ENCODE data around the gene ZNF778. TPM values are rescaled to one million over a fixed set of nuclear protein-coding genes. Genes with fewer than 3 reads are reported as not detected.

The ZNF778 gene
- 10 to 100 TPM; 11.4 to 13.5 TPM for total RNA-seq
- 4.1 TPM for polyA plus RNA-seq

GRCh38 chr16:89217388-89218191 is at the start of gene ZNF778:
TSS of gene ZNF778 (plus strand) at chr16:89217703. CDS start at chr16:89221128, 3,425 bp downstream.
- DNase-seq: peak; percentile 77 to 88 (median 84)
- Histone ChIP-seq H3K9me3 (ENCODE audit: low read length) (no peaks in the 10 kb centered on the region), H3K27me3 (ENCODE audit: insufficient read depth, low read length, poor library complexity, severe bottlenecking) (no peaks in the 10 kb centered on the region), H3K4me3 (ENCODE audit: low read length) (peak within 1 kb of the TSS; percentile 61), H3K36me3 (ENCODE audit: insufficient read depth, low read length) (peaks cover 13% of the 10 kb centered on the region), H3K27ac (ENCODE audit: low read depth, low read length) (peak within 1 kb of the TSS; percentile 96), H3K4me1 (ENCODE audit: insufficient read depth, low read length) (peaks cover 21% of the 10 kb centered on the region)
- Mint-ChIP-seq H3K4me3 (peak within 1 kb of the TSS; percentile 62 to 96 (median 81)), H3K27me3 (no peaks in the 10 kb centered on the region), H3K4me1 (peaks cover 31 to 49% (median 44%) of the 10 kb centered on the region in 3 donors), H3K27ac (peak within 1 kb of the TSS; percentile 81 to 98 (median 94)), H3K36me3 (peaks cover 5 to 37% (median 5%) of the 10 kb centered on the region in 3 donors), H3K9me3 (no peaks in the 10 kb centered on the region)
- POLR2A ChIA-PET: interaction anchor here (0.6 to 1.6 kb wide), 10 partner anchors 23 to 530 kb away, joined by 3 to 9 read pairs (median 4); partner anchors contain the start of genes GALNS and TRAPPC2L
- CTCF ChIA-PET: interaction anchor here (1.0 to 1.8 kb wide), 8 partner anchors 23 to 647 kb away, joined by 3 to 6 read pairs (median 4); partner anchors contain the start of gene ZC3H18

- no peak for DNase-seq
- H3K9me3 ChIP-seq (ENCODE audit: low read length): no peaks in the 10 kb centered on the region
- H3K36me3 Mint-ChIP-seq: no peaks in the 10 kb centered on the region
- H3K27me3 Mint-ChIP-seq: peaks cover 0 to 4% of the 10 kb centered on the region in 2 donors
- ChIA-PET CTCF (interaction anchor here (1.0 to 2.4 kb wide), 2 partner anchors 431 kb away, joined by 4 to 10 read pairs; no protein-coding TSS in a partner anchor), POLR2A (no interaction called here)
- H3K9me3 Mint-ChIP-seq: no peaks in the 10 kb centered on the region
- no peak overlapping the region for H3K4me3 ChIP-seq (ENCODE audit: low read length)
- H3K27me3 ChIP-seq (ENCODE audit: insufficient read depth, low read length, poor library complexity, severe bottlenecking): no peaks in the 10 kb centered on the region
- peaks cover 25% of the 10 kb centered on the region for H3K4me1 ChIP-seq (ENCODE audit: insufficient read depth, low read length)
- no peaks in the 10 kb centered on the region for H3K36me3 ChIP-seq (ENCODE audit: insufficient read depth, low read length)
- H3K4me3 Mint-ChIP-seq: no peak overlapping the region
- peaks cover 6 to 17% (median 8%) of the 10 kb centered on the region in 3 donors for H3K4me1 Mint-ChIP-seq
- no peak overlapping the region for H3K27ac ChIP-seq (ENCODE audit: low read depth, low read length)
- H3K27ac Mint-ChIP-seq: peak overlapping the region in 1 of 8 donors; percentile 24
These were observed 48.9 kb upstream of the ZNF778 start for GRCh38 chr16:89168381-89169189.

- POLR2A ChIA-PET: no interaction called here
These were observed 47.7 kb upstream of the ZNF778 start for GRCh38 chr16:89169778-89170177.

GRCh38 chr16:89170346-89171215 is 46.9 kb upstream of the ZNF778 start:
- H3K9me3 ChIP-seq (ENCODE audit: low read length): no peaks in the 10 kb centered on the region
- DNase-seq: no peak
- Mint-ChIP-seq H3K4me1 (peaks cover 6 to 20% (median 8%) of the 10 kb centered on the region in 3 donors), H3K36me3 (no peaks in the 10 kb centered on the region), H3K27ac (peak overlapping the region in 5 of 8 donors; percentile 19 to 60 (median 33)), H3K9me3 (no peaks in the 10 kb centered on the region), H3K27me3 (peaks cover 0 to 4% of the 10 kb centered on the region in 2 donors), H3K4me3 (peak overlapping the region; percentile 69 to 86 (median 76))
- H3K36me3 ChIP-seq (ENCODE audit: insufficient read depth, low read length): no peaks in the 10 kb centered on the region
- ChIA-PET CTCF (interaction anchor here (0.8 kb wide), 1 partner anchor 354 kb away, joined by 3 read pairs; no protein-coding TSS in a partner anchor), POLR2A (interaction anchor here (1.2 kb wide), 2 partner anchors 8 to 313 kb away, joined by 3 to 6 read pairs; partner anchors contain the start of gene TRAPPC2L)
- H3K27me3 ChIP-seq (ENCODE audit: insufficient read depth, low read length, poor library complexity, severe bottlenecking): no peaks in the 10 kb centered on the region
- H3K4me3 ChIP-seq (ENCODE audit: low read length): peak overlapping the region; percentile 50
- H3K27ac ChIP-seq (ENCODE audit: low read depth, low read length): no peak overlapping the region
- peaks cover 25% of the 10 kb centered on the region for H3K4me1 ChIP-seq (ENCODE audit: insufficient read depth, low read length)

More at GRCh38 chr16:89169778-89170177, 47.7 kb upstream of the ZNF778 start:
- Mint-ChIP-seq H3K4me3 (no peak overlapping the region), H3K4me1 (peaks cover 6 to 17% (median 8%) of the 10 kb centered on the region in 3 donors), H3K27ac (no peak overlapping the region), H3K27me3 (peaks cover 0 to 4% of the 10 kb centered on the region in 2 donors), H3K9me3 (no peaks in the 10 kb centered on the region), H3K36me3 (no peaks in the 10 kb centered on the region)
- peaks cover 25% of the 10 kb centered on the region for H3K4me1 ChIP-seq (ENCODE audit: insufficient read depth, low read length)
- no peak overlapping the region for H3K4me3 ChIP-seq (ENCODE audit: low read length)
- H3K36me3 ChIP-seq (ENCODE audit: insufficient read depth, low read length): no peaks in the 10 kb centered on the region
- no peak for DNase-seq
- no peak overlapping the region for H3K27ac ChIP-seq (ENCODE audit: low read depth, low read length)
- H3K27me3 ChIP-seq (ENCODE audit: insufficient read depth, low read length, poor library complexity, severe bottlenecking): no peaks in the 10 kb centered on the region
- CTCF ChIA-PET: interaction anchor here (0.8 to 1.0 kb wide), 2 partner anchors 354 to 432 kb away, joined by 3 to 4 read pairs; no protein-coding TSS in a partner anchor
- no peaks in the 10 kb centered on the region for H3K9me3 ChIP-seq (ENCODE audit: low read length)

GRCh38 chr16:89171216-89172170 is 46.0 kb upstream of the ZNF778 start, which contains the start of gene CDH15:
TSS of gene CDH15 (plus strand) at chr16:89171748. CDS start at chr16:89171832, 84 bp downstream.
- CTCF ChIA-PET: no interaction called here
- Mint-ChIP-seq H3K36me3 (no peaks in the 10 kb centered on the region), H3K27ac (peak within 1 kb of the TSS in 5 of 8 donors; percentile 19 to 54 (median 33)), H3K4me1 (peaks cover 6 to 20% (median 8%) of the 10 kb centered on the region in 3 donors), H3K9me3 (no peaks in the 10 kb centered on the region), H3K4me3 (peak within 1 kb of the TSS; percentile 69 to 86 (median 76)), H3K27me3 (peaks cover 0 to 4% of the 10 kb centered on the region in 2 donors)
- no peaks in the 10 kb centered on the region for H3K27me3 ChIP-seq (ENCODE audit: insufficient read depth, low read length, poor library complexity, severe bottlenecking)
- peak within 1 kb of the TSS; percentile 50 for H3K4me3 ChIP-seq (ENCODE audit: low read length)
- DNase-seq: peak; percentile 87 to 94 (median 94)
- POLR2A ChIA-PET: interaction anchor here (1.2 kb wide), 2 partner anchors 9 to 314 kb away, joined by 3 to 6 read pairs; partner anchors contain the start of gene TRAPPC2L
- H3K27ac ChIP-seq (ENCODE audit: low read depth, low read length): no peak within 1 kb of the TSS
- peaks cover 25% of the 10 kb centered on the region for H3K4me1 ChIP-seq (ENCODE audit: insufficient read depth, low read length)
- no peaks in the 10 kb centered on the region for H3K9me3 ChIP-seq (ENCODE audit: low read length)
- H3K36me3 ChIP-seq (ENCODE audit: insufficient read depth, low read length): no peaks in the 10 kb centered on the region

GRCh38 chr16:89172171-89172527 is 45.4 kb upstream of the ZNF778 start:
- POLR2A ChIA-PET: no interaction called here
- Mint-ChIP-seq H3K9me3 (no peaks in the 10 kb centered on the region), H3K4me1 (peaks cover 6 to 20% (median 8%) of the 10 kb centered on the region in 3 donors), H3K36me3 (no peaks in the 10 kb centered on the region), H3K27me3 (peaks cover 0 to 4% of the 10 kb centered on the region in 2 donors), H3K27ac (peak overlapping the region in 1 of 8 donors; percentile 24), H3K4me3 (no peak overlapping the region)
- CTCF ChIA-PET: no interaction called here
- Histone ChIP-seq H3K27me3 (ENCODE audit: insufficient read depth, low read length, poor library complexity, severe bottlenecking) (no peaks in the 10 kb centered on the region), H3K36me3 (ENCODE audit: insufficient read depth, low read length) (no peaks in the 10 kb centered on the region), H3K4me1 (ENCODE audit: insufficient read depth, low read length) (peaks cover 22% of the 10 kb centered on the region), H3K27ac (ENCODE audit: low read depth, low read length) (no peak overlapping the region), H3K9me3 (ENCODE audit: low read length) (no peaks in the 10 kb centered on the region), H3K4me3 (ENCODE audit: low read length) (no peak overlapping the region)
- DNase-seq: no peak
